HAP-1 (cell line): ENCODE measurements around the gene PCSK5.

Experiments
- DNase-seq, 2 experiments: peaks; one replicate each; pipeline ENCODE4 v3.0.0-alpha.2; 2016 to 2020; ENCODE audit warnings: low spot score in 2 of 2
- H3K27me3 ChIP-seq: fragments of 250-450 bp; sonication (Bioruptor Pico); 2 replicates; pipeline ENCODE4 v1.5.1; 2020; ENCODE audit warnings: low read depth, mild to moderate bottlenecking, moderate library complexity
- H3K36me3 ChIP-seq: fragments of 250-450 bp; sonication (Bioruptor Pico); replicated peaks from 2 replicates; pipeline ENCODE4 v1.5.1; 2020; ENCODE audit warnings: mild to moderate bottlenecking
- H3K4me1 ChIP-seq: fragments of 250-450 bp; sonication (Bioruptor Pico); 2 replicates; pipeline ENCODE4 v1.5.1; 2020; ENCODE audit warnings: mild to moderate bottlenecking
- H3K4me3 ChIP-seq: fragments of 250-450 bp; sonication (Bioruptor Pico); 2 replicates; pipeline ENCODE4 v1.5.1; 2020; ENCODE audit warnings: mild to moderate bottlenecking, moderate library complexity
- H3K9me3 ChIP-seq: fragments of 250-450 bp; sonication (Bioruptor Pico); 2 replicates; pipeline ENCODE4 v1.5.1; 2020; ENCODE audit warnings: mild to moderate bottlenecking, moderate library complexity
- in situ Hi-C: fragments of 300-500 bp; cut with MboI; formaldehyde crosslinking; loops from 3 replicates; pipeline ENCODE4 v1.14.3; 2020; ENCODE audit warnings: low sequenced_read_pairs, inconsistent platforms, mixed read lengths

PCSK5 gene

GRCh38 chr9:76181020-76181641 lies 290.7 kb downstream of the PCSK5 start:
- no peaks in the 10 kb centered on the region for H3K36me3 ChIP-seq
- no peaks in the 10 kb centered on the region for H3K4me1 ChIP-seq
- H3K9me3 ChIP-seq = no peaks in the 10 kb centered on the region
- in situ Hi-C loops = no loop called here
- DNase-seq = no peak
- no peak overlapping the region for H3K4me3 ChIP-seq
- H3K27me3 ChIP-seq = no peaks in the 10 kb centered on the region

GRCh38 chr9:76181781-76182180 lies 291.3 kb downstream of the PCSK5 start:
- DNase-seq = no peak
- in situ Hi-C loops = no loop called here
- H3K4me1 ChIP-seq = no peaks in the 10 kb centered on the region

GRCh38 chr9:76185432-76185831 lies 295.0 kb downstream of the PCSK5 start:
- in situ Hi-C loops = no loop called here
- Histone ChIP-seq H3K4me3 (no peak overlapping the region), H3K9me3 (no peaks in the 10 kb centered on the region), H3K27me3 (no peaks in the 10 kb centered on the region), H3K4me1 (no peaks in the 10 kb centered on the region), H3K36me3 (no peaks in the 10 kb centered on the region)
- DNase-seq = no peak

More at GRCh38 chr9:76181781-76182180, 291.3 kb downstream of the PCSK5 start:
- no peaks in the 10 kb centered on the region for H3K9me3 ChIP-seq
- H3K36me3 ChIP-seq = no peaks in the 10 kb centered on the region
- H3K27me3 ChIP-seq = no peaks in the 10 kb centered on the region
- no peak overlapping the region for H3K4me3 ChIP-seq

GRCh38 chr9:76188286-76188685 lies 297.8 kb downstream of the PCSK5 start:
- in situ Hi-C loops = no loop called here
- Histone ChIP-seq H3K36me3 (no peaks in the 10 kb centered on the region), H3K9me3 (no peaks in the 10 kb centered on the region), H3K27me3 (no peaks in the 10 kb centered on the region), H3K4me1 (no peaks in the 10 kb centered on the region), H3K4me3 (no peak overlapping the region)
- no peak for DNase-seq

GRCh38 chr9:76188905-76189304 lies 298.4 kb downstream of the PCSK5 start:
- H3K9me3 ChIP-seq = no peaks in the 10 kb centered on the region
- H3K4me3 ChIP-seq = no peak overlapping the region
- in situ Hi-C loops = no loop called here
- no peaks in the 10 kb centered on the region for H3K36me3 ChIP-seq
- DNase-seq = no peak
- no peaks in the 10 kb centered on the region for H3K4me1 ChIP-seq
- no peaks in the 10 kb centered on the region for H3K27me3 ChIP-seq

GRCh38 chr9:76191493-76191892 lies 301.0 kb downstream of the PCSK5 start:
- Histone ChIP-seq H3K9me3 (no peaks in the 10 kb centered on the region), H3K4me3 (no peak overlapping the region), H3K4me1 (no peaks in the 10 kb centered on the region), H3K36me3 (no peaks in the 10 kb centered on the region), H3K27me3 (no peaks in the 10 kb centered on the region)
- in situ Hi-C loops = no loop called here
- no peak for DNase-seq

GRCh38 chr9:76192013-76192412 lies 301.5 kb downstream of the PCSK5 start:
- H3K9me3 ChIP-seq = no peaks in the 10 kb centered on the region
- H3K27me3 ChIP-seq = no peaks in the 10 kb centered on the region
- H3K4me3 ChIP-seq = no peak overlapping the region
- H3K36me3 ChIP-seq = no peaks in the 10 kb centered on the region
- no peak for DNase-seq
- no peaks in the 10 kb centered on the region for H3K4me1 ChIP-seq
- in situ Hi-C loops = no loop called here

- no peak overlapping the region for H3K4me3 ChIP-seq
- H3K9me3 ChIP-seq = no peaks in the 10 kb centered on the region
- H3K36me3 ChIP-seq = no peaks in the 10 kb centered on the region
- in situ Hi-C loops = no loop called here
- no peak for DNase-seq
- no peaks in the 10 kb centered on the region for H3K4me1 ChIP-seq
- H3K27me3 ChIP-seq = no peaks in the 10 kb centered on the region
Measured at GRCh38 chr9:76194896-76195295, 304.4 kb downstream of the PCSK5 start.

GRCh38 chr9:76198336-76198735 lies 307.9 kb downstream of the PCSK5 start:
- Histone ChIP-seq H3K36me3 (no peaks in the 10 kb centered on the region), H3K4me1 (no peaks in the 10 kb centered on the region), H3K9me3 (no peaks in the 10 kb centered on the region), H3K27me3 (no peaks in the 10 kb centered on the region), H3K4me3 (no peak overlapping the region)
- in situ Hi-C loops = no loop called here
- DNase-seq = no peak

- H3K36me3 ChIP-seq = no peaks in the 10 kb centered on the region
- H3K9me3 ChIP-seq = no peaks in the 10 kb centered on the region
- no peaks in the 10 kb centered on the region for H3K27me3 ChIP-seq
- DNase-seq = no peak
- in situ Hi-C loops = no loop called here
- no peak overlapping the region for H3K4me3 ChIP-seq
- H3K4me1 ChIP-seq = no peaks in the 10 kb centered on the region
Measured at GRCh38 chr9:76200315-76200714, 309.8 kb downstream of the PCSK5 start.

GRCh38 chr9:76200745-76201144 lies 310.3 kb downstream of the PCSK5 start:
- H3K27me3 ChIP-seq = no peaks in the 10 kb centered on the region
- in situ Hi-C loops = no loop called here
- H3K4me1 ChIP-seq = no peaks in the 10 kb centered on the region
- H3K36me3 ChIP-seq = no peaks in the 10 kb centered on the region
- no peak overlapping the region for H3K4me3 ChIP-seq
- no peaks in the 10 kb centered on the region for H3K9me3 ChIP-seq
- no peak for DNase-seq

GRCh38 chr9:76203373-76203772 lies 312.9 kb downstream of the PCSK5 start:
- in situ Hi-C loops = no loop called here
- DNase-seq = no peak
- Histone ChIP-seq H3K9me3 (no peaks in the 10 kb centered on the region), H3K27me3 (no peaks in the 10 kb centered on the region), H3K36me3 (no peaks in the 10 kb centered on the region), H3K4me3 (no peak overlapping the region), H3K4me1 (no peaks in the 10 kb centered on the region)

GRCh38 chr9:76206821-76207220 lies 316.3 kb downstream of the PCSK5 start:
- no peaks in the 10 kb centered on the region for H3K27me3 ChIP-seq
- no peaks in the 10 kb centered on the region for H3K9me3 ChIP-seq
- no peak overlapping the region for H3K4me3 ChIP-seq
- DNase-seq = peak in 1 of 2 experiments; percentile 20
- H3K36me3 ChIP-seq = no peaks in the 10 kb centered on the region
- no peaks in the 10 kb centered on the region for H3K4me1 ChIP-seq
- in situ Hi-C loops = no loop called here

GRCh38 chr9:76213751-76214150 lies 323.3 kb downstream of the PCSK5 start:
- Histone ChIP-seq H3K36me3 (no peaks in the 10 kb centered on the region), H3K4me3 (no peak overlapping the region), H3K4me1 (no peaks in the 10 kb centered on the region), H3K9me3 (no peaks in the 10 kb centered on the region), H3K27me3 (no peaks in the 10 kb centered on the region)
- DNase-seq = no peak
- in situ Hi-C loops = no loop called here

- Histone ChIP-seq H3K27me3 (no peaks in the 10 kb centered on the region), H3K4me3 (no peak overlapping the region), H3K9me3 (no peaks in the 10 kb centered on the region), H3K36me3 (no peaks in the 10 kb centered on the region), H3K4me1 (no peaks in the 10 kb centered on the region)
- DNase-seq = no peak
- in situ Hi-C loops = no loop called here
Measured at GRCh38 chr9:76215066-76215465, 324.6 kb downstream of the PCSK5 start.
